ENCODE measurements around the gene ATL3.

GRCh38 chr11:63614136-63614671 lies 57.0 kb downstream of the ATL3 start, which contains the start of gene PLAAT3:
- TF ChIP-seq CTCF (IDR thresholded peaks at IDR 0.05) (no peak), POLR2AphosphoS5 (IDR thresholded peaks at IDR 0.05; ENCODE audit: low read depth, low read length) (no peak), REST (IDR thresholded peaks at IDR 0.05; ENCODE audit: insufficient read depth in 1 of 2, low read depth in 2 of 2, low read length in 1 of 2) (no peak), SIN3A (IDR thresholded peaks at IDR 0.05; ENCODE audit: borderline replicate concordance, insufficient read depth, low read depth, low read length) (no peak)
